ENCODE data around the gene MISP.

- TF ChIP-seq USF1 (IDR thresholded peaks at IDR 0.05) (no peak), REST (IDR thresholded peaks at IDR 0.05; ENCODE audit: low read depth) (no peak), TCF12 (IDR thresholded peaks at IDR 0.05; ENCODE audit: low read depth) (no peak), TEAD4 (IDR thresholded peaks at IDR 0.05) (no peak), EP300 (IDR thresholded peaks at IDR 0.05; ENCODE audit: borderline replicate concordance) (no peak), YY1 (IDR thresholded peaks at IDR 0.05; ENCODE audit: low read depth) (no peak), EGR1 (IDR thresholded peaks at IDR 0.05) (no peak), RAD21 (IDR thresholded peaks at IDR 0.05; ENCODE audit: low read depth) (no peak), CEBPB (IDR thresholded peaks at IDR 0.05) (no peak), MAX (IDR thresholded peaks at IDR 0.05) (no peak), NFIC (IDR thresholded peaks at IDR 0.05) (no peak), FOXM1 (IDR thresholded peaks at IDR 0.05; ENCODE audit: borderline replicate concordance, low read depth) (no peak), TAF1 (IDR thresholded peaks at IDR 0.05; ENCODE audit: low read depth) (no peak), CREB1 (IDR thresholded peaks at IDR 0.05; ENCODE audit: low read depth) (no peak)
These were observed 35.6 kb upstream of the MISP start for GRCh38 chr19:715347-715746.
